Endothelial cell of umbilical vein (primary cell): ENCODE results near the gene SMOC1. TPM values are rescaled to one million over a fixed set of nuclear protein-coding genes. Genes with fewer than 3 reads are reported as not detected.

Source experiments
- BruUV-seq: library from RNA; stranded (reverse); fragments of 400-500 nt; replicated peaks from 2 replicates; lab custom pipeline; 2021; lab: Mats Ljungman, UMichigan
- CTCF ChIA-PET: fragments of 300-600, 350-600 bp; sonication (Branson Sonifier 250); formaldehyde crosslinking; loops from one replicate; lab custom pipeline; 2021; ENCODE audit warnings: antibody characterized with exemption, inconsistent platforms; lab: Charles Lee
- POLR2A ChIA-PET: fragments of 300-600, 350-600 bp; sonication (Branson Sonifier 250); formaldehyde crosslinking; loops from one replicate; lab custom pipeline; 2021; ENCODE audit warnings: antibody characterized with exemption, inconsistent platforms; lab: Charles Lee
- DNase-seq: peaks from one replicate; pipeline ENCODE4 v3.0.0-alpha.2; 2011; ENCODE audit warnings: low read depth, low spot score
- FAIRE-seq: peaks from 2 replicates; lab custom pipeline; 2011; peaks lifted over from hg19 to GRCh38; lab: Jason Lieb, UNC
- H2AFZ ChIP-seq: 2 replicates; pipeline ENCODE4 v1.6.0; 2012; ENCODE audit warnings: low read depth, low read length, control low read depth, inconsistent platforms
- H3K27ac ChIP-seq: 2 replicates; pipeline ENCODE4 v1.5.1; 2011; ENCODE audit warnings: low read depth, mild to moderate bottlenecking, control low read depth, low read length, moderate library complexity; ENCODE audit not compliant: insufficient read depth
- H3K27me3 ChIP-seq, 2 experiments: 2 replicates each; pipeline versions ENCODE4 v1.6.0 to v1.6.1; 2011; ENCODE audit warnings: low read length in 2 of 2, mixed read lengths in 1 of 2; ENCODE audit not compliant: control insufficient read depth in 2 of 2, insufficient read depth in 2 of 2
- H3K36me3 ChIP-seq, 2 experiments: 2 replicates in 1 of 2; 3 replicates in 1 of 2; pipeline ENCODE4 v1.5.1; 2011; ENCODE audit warnings: low read length in 2 of 2, mild to moderate bottlenecking in 1 of 2, moderate library complexity in 1 of 2; ENCODE audit not compliant: control insufficient read depth in 2 of 2, insufficient read depth in 2 of 2; ENCODE audit errors: extremely low read depth in 1 of 2
- H3K4me1 ChIP-seq: 3 replicates; pipeline ENCODE4 v1.5.1; 2011; ENCODE audit warnings: mild to moderate bottlenecking, low read length; ENCODE audit not compliant: control insufficient read depth, insufficient read depth; ENCODE audit errors: extremely low read depth
- H3K4me2 ChIP-seq: 2 replicates; pipeline ENCODE4 v1.6.1; 2011; ENCODE audit warnings: low read length, control low read depth, mixed read lengths; ENCODE audit not compliant: insufficient read depth
- H3K4me3 ChIP-seq, 3 experiments: fragments of 200-600 bp in 1 of 3; sonication (generic), shearing (Covaris generic) in 1 of 3; replicated peaks in 1 of 3; 2 replicates each; pipeline ENCODE4 v1.5.1; 2011 to 2016; ENCODE audit warnings: control low read depth in 3 of 3, low read length in 3 of 3, mild to moderate bottlenecking in 2 of 3, inconsistent platforms in 1 of 3, low read depth in 1 of 3, moderate library complexity in 1 of 3; ENCODE audit not compliant: insufficient read depth in 1 of 3
- H3K79me2 ChIP-seq: 2 replicates; pipeline ENCODE4 v1.6.0; 2012; ENCODE audit warnings: low read length, inconsistent platforms; ENCODE audit not compliant: control insufficient read depth, insufficient read depth
- H3K9ac ChIP-seq: replicated peaks from 2 replicates; pipeline ENCODE3; 2011; ENCODE audit warnings: low read length, control low read depth; ENCODE audit not compliant: insufficient read depth; ENCODE audit errors: extremely low read depth
- H3K9me1 ChIP-seq: replicated peaks from 3 replicates; pipeline ENCODE4 v1.6.0; 2011; ENCODE audit warnings: mild to moderate bottlenecking, low read length; ENCODE audit not compliant: control insufficient read depth, insufficient read depth; ENCODE audit errors: extremely low read depth
- H3K9me3 ChIP-seq: replicated peaks from 2 replicates; pipeline ENCODE4 v1.5.1; 2012; ENCODE audit warnings: low read length, inconsistent platforms; ENCODE audit not compliant: control insufficient read depth, insufficient read depth
- H4K20me1 ChIP-seq: replicated peaks from 2 replicates; pipeline ENCODE3; 2011; ENCODE audit warnings: mild to moderate bottlenecking, low read length; ENCODE audit not compliant: control insufficient read depth, insufficient read depth; ENCODE audit errors: extremely low read depth
- EZH2 ChIP-seq: IDR thresholded peaks from 2 replicates; pipeline ENCODE4 v1.6.1; 2012; ENCODE audit warnings: borderline replicate concordance, low read depth, mild to moderate bottlenecking, moderate library complexity, low read length, inconsistent platforms; ENCODE audit not compliant: severe bottlenecking
- FOS ChIP-seq: IDR thresholded peaks from 2 replicates; pipeline ENCODE4 v1.6.1; 2011; ENCODE audit warnings: mild to moderate bottlenecking, low read length, moderate library complexity, borderline replicate concordance; ENCODE audit not compliant: insufficient read depth
- GATA2 ChIP-seq: IDR thresholded peaks from 2 replicates; pipeline ENCODE4 v1.7.0; 2011; ENCODE audit warnings: low read depth, mild to moderate bottlenecking, moderate library complexity, mixed read lengths, low read length; ENCODE audit not compliant: insufficient read length, insufficient read depth
- JUN ChIP-seq: IDR thresholded peaks from 2 replicates; pipeline ENCODE4 v1.6.1; 2011; ENCODE audit warnings: borderline replicate concordance, low read depth; ENCODE audit not compliant: insufficient read length, insufficient read depth
- MAX ChIP-seq: IDR thresholded peaks from 2 replicates; pipeline ENCODE4 v1.6.1; 2011; ENCODE audit not compliant: insufficient read depth, insufficient read length
- MYC ChIP-seq: IDR thresholded peaks from one replicate; pipeline ENCODE4 v1.6.1; 2011; ENCODE audit warnings: mild to moderate bottlenecking, low read depth, low read length
- POLR2A ChIP-seq: IDR thresholded peaks from 2 replicates; pipeline ENCODE4 v1.6.1; 2012; ENCODE audit warnings: low read depth, mild to moderate bottlenecking, control low read depth, low read length
- POLR2AphosphoS5 ChIP-seq: IDR thresholded peaks from 2 replicates; pipeline ENCODE4 v1.6.1; 2012; ENCODE audit warnings: low read depth, mild to moderate bottlenecking, control low read depth, low read length, moderate library complexity; ENCODE audit not compliant: insufficient read depth
- dilution Hi-C: fragments of 300-500 bp; cut with MboI; formaldehyde crosslinking; loops from one replicate; pipeline ENCODE4 v1.15.0; 2019; ENCODE audit warnings: low sequenced_read_pairs; ENCODE audit not compliant: extremely low pct_ligation_motif_present
- intact Hi-C: fragments of 100-400 bp; cut with micrococcal nuclease; formaldehyde crosslinking; loops from one replicate; pipeline ENCODE4 v1.10.0; 2022
- polyA plus RNA-seq, 4 experiments: library from polyadenylated mRNA; depleted of rRNA in 3 of 4; stranded (reverse) in 3 of 4; unstranded in 1 of 4; fragments of >200 nt; gene quantifications; 2 replicates each; pipeline versions ENCODE4 v1.2.1 to v1.2.3, GENCODE V29; 2011 to 2012; ENCODE audit warnings: missing spikeins in 1 of 4
- total RNA-seq: library from RNA; stranded (reverse); gene quantifications from 2 replicates; pipeline ENCODE4 v1.2.3, GENCODE V29; 2021
- TF ChIP-seq, protein P1 (sequence below), 2 donors: IDR thresholded peaks; 1 replicate in 1 of 2; 2 replicates in 1 of 2; pipeline ENCODE4 v1.5.1; 2011; ENCODE audit warnings: low read length in 2 of 2, mild to moderate bottlenecking in 2 of 2, moderate library complexity in 2 of 2, control low read depth in 1 of 2, inconsistent platforms in 1 of 2, low read depth in 1 of 2; ENCODE audit not compliant: insufficient read depth in 1 of 2; ENCODE audit errors: extremely low read depth in 1 of 2

Gene SMOC1
- total and polyA plus RNA-seq, 2 donors (not counting 3 experiments of a cell fraction or from before 2014, with no cell fraction given) = 0.97 to 1.1 TPM

- Histone ChIP-seq H3K4me1 (no peaks in the 10 kb centered on the region), H3K4me2 (no peak overlapping the region), H3K27ac (no peak overlapping the region), H3K79me2 (no peaks in the 10 kb centered on the region), H2AFZ (no peak overlapping the region), H3K4me3 (no peak overlapping the region), H4K20me1 (no peaks in the 10 kb centered on the region), H3K36me3 (no peaks in the 10 kb centered on the region), H3K9me3 (no peaks in the 10 kb centered on the region), H3K27me3 (peaks cover 3% of the 10 kb centered on the region in 2 experiments), H3K9me1 (no peaks in the 10 kb centered on the region), H3K9ac (no peak overlapping the region)
- FAIRE-seq (no peak), DNase-seq (no peak)
- dilution Hi-C loops (no loop called here), intact Hi-C loops (no loop called here)
- no TSS peak for BruUV-seq
- POLR2A ChIA-PET = no interaction called here
- CTCF ChIA-PET = no interaction called here
- TF ChIP-seq GATA2 (no peak), MAX (no peak), EZH2 (no peak), MYC (no peak), POLR2AphosphoS5 (no peak), FOS (no peak), JUN (no peak), POLR2A (no peak)
- TF ChIP-seq, protein P1, sequence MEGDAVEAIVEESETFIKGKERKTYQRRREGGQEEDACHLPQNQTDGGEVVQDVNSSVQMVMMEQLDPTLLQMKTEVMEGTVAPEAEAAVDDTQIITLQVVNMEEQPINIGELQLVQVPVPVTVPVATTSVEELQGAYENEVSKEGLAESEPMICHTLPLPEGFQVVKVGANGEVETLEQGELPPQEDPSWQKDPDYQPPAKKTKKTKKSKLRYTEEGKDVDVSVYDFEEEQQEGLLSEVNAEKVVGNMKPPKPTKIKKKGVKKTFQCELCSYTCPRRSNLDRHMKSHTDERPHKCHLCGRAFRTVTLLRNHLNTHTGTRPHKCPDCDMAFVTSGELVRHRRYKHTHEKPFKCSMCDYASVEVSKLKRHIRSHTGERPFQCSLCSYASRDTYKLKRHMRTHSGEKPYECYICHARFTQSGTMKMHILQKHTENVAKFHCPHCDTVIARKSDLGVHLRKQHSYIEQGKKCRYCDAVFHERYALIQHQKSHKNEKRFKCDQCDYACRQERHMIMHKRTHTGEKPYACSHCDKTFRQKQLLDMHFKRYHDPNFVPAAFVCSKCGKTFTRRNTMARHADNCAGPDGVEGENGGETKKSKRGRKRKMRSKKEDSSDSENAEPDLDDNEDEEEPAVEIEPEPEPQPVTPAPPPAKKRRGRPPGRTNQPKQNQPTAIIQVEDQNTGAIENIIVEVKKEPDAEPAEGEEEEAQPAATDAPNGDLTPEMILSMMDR (IDR thresholded peaks at IDR 0.05; ENCODE audit: extremely low read depth in 1 of 2, insufficient read depth in 1 of 2, low read depth in 1 of 2, low read length in 2 of 2) = no peak
These were observed 36.4 kb upstream of the SMOC1 start for GRCh38 chr14:69842686-69843420.
